ENCODE results near the gene TBCC.
A peak's percentile ranks its signal among the peaks of the same experiment; 100 is the strongest.
"Not testable (repeated sequence)": the region's sequence is repeated elsewhere in the genome, so short reads cannot be mapped to it uniquely, and the experiment has no call there.

TBCC gene

GRCh38 chr6:42769836-42770235 lies 23.9 kb upstream of the TBCC start:
- no peak for DNase-seq

- DNase-seq, result no peak
These were observed 23.1 kb upstream of the TBCC start for GRCh38 chr6:42769051-42769450.

GRCh38 chr6:42766163-42766670 lies 20.3 kb upstream of the TBCC start:
- no peak for DNase-seq

- DNase-seq, result no peak
These were observed 19.2 kb upstream of the TBCC start for GRCh38 chr6:42764911-42765648.

- no peak for DNase-seq
These were observed 17.0 kb upstream of the TBCC start for GRCh38 chr6:42762950-42763349.

DNA sequence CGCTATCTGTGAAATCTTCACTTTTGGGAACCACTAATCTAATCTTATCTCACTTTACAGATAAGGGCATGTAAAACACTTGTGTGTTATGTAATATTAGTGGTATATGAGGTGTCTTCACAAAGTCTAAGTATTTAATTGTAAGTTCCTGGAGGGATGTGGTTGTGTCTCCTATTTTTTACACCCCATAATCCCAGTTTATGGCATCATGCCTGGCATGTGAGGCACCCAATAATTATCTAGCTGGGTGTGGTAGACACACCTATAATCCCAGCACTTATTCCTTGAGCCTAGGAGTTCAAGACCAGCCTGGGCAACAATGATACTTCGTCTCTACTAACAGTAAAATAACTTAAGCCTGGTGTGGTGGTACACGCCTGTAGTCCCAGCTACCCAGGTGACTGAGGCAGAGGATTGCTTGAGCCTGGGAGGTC lies 16.5 kb upstream of the TBCC start:
- DNase-seq, result no peak

- no peak for DNase-seq
These were observed 15.6 kb upstream of the TBCC start for GRCh38 chr6:42761287-42762067.

- DNase-seq, result no peak
These were observed 13.0 kb upstream of the TBCC start for GRCh38 chr6:42758756-42759430.

DNA sequence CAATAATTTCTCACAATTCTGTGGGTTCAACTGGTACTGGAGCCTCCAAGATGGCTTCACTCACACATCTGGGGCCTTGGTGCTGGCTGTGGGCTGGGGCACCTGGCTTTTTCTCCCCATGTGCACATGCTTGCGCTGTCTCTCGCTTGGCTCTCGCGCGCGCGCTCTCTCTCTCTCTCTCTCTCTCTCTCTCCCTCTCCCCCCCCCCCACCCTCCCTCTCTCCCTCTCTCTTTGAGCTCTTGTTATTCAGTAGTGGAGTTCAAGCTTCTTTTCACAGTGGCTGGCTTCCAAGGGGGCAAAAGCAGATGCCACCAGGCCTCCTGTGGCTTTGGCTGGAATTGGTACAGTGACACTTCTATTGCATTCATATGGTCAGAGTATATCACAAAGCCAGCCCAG lies 10.8 kb upstream of the TBCC start:
- DNase-seq, result no peak

GRCh38 chr6:42754759-42755158 lies 8.9 kb upstream of the TBCC start:
- no peak for DNase-seq

- no peak for DNase-seq
These were observed 5.2 kb upstream of the TBCC start for GRCh38 chr6:42751055-42751454.

- no peak for DNase-seq
These were observed 2.4 kb upstream of the TBCC start for GRCh38 chr6:42748203-42748898.

DNA sequence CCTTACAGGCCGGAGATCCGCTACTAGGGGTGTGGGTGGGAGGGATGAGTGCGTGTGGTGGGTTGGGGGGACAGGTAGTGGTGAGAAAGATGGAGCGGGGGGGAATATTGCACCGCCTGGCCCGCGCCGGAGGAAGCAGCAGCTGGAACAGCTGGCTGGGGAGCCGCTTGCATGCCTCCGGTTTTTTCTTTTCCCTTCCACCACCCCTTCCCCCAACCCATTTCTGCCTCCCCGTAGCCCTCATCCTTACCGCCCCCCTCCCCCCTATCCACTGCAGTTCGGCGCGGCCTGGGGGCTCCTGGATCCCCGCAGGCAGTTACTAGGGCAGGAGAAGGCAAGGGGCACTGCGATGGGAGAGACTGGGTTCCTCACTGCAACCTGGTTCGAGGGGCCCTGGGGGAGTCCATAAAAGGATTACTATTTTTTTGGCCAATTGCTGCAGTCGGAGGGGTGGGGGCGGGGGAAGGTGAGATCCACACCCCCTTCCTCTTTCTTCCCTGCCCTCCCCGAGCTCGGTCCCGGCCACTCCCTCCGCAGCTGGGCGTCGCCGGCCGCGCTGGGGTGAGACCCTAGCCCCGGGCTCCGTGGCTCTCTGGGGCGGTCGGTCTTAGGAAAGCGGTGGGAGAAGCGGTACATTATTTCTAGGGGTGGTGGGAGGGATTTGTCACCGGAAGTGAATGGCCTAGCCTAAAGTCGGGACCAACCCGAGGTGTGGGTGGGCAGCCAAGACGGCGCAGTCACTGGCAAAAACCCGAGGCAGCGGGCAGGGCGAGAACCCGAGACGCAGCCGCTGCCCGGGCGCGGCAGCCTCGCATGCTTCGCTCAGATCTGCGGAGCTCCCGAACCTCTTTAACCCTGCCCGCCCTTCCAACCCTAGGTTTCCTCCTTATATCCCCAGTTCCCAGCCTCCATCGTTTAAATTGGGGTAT lies 824 bp upstream of the TBCC start:
- peak; percentile 98 for DNase-seq

GRCh38 chr6:42745083-42745639 lies 742 bp downstream of the TBCC start:
- DNase-seq, result peak; percentile 69

DNA sequence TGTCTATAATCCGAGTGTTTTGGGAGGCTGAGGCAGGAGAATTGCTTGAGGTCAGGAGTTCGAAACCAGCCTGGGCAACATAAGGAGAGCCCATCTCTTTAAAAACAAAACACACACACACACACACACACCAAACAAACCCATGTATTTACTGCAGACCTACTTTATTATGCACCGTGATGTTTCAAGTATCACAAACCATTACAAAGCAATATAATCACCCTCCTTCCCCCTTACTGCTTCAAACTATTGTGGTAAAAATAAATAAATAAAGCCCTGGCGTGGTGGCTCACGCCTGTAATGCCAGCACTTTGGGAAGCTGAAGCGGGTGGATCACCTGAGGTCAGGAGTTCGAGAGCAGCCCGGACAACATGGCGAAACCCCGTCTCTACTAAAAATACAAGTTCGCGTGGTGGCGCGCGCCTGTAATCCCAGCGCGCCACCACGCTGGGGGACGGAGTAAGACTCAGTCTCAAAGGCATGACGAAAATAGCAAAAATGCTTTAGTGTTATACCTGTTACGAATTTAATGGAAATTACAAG lies 1.5 kb downstream of the TBCC start:
- DNase-seq, result no peak

DNA sequence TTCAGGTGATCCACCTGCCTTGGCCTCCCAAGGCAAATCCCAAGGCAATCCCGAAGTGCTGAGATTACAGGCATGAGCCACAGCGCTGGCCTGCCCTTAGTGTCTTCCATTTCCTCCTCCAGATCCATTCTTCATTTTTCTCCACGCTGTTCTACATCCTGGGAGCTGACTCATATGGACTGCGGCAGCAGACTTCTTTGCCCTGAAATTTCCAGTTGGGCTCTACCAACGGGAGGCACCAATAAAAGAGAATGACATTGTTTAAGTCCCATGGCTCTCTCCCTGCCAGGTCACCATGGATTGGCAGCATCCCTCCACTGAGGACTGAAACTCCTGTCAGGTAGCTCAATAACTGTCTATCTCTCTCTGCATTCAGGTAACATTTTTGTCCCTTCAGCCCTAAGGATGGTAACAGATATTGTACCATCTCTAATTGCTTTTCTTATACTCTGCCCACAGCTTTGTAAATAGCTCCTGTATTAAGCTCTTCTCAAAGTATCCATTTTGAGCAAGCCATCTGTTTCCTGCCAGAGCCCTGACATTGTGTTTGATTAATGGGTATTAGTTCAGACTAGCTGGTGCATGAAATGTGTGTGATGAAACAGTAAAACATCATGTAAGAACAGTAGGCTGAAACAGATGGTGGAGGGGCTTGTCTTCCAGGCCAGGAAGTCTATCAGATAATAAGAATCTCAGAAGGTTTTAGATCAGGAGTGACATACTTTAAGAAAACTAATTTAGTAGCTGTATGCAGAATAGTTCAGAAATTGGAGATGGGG lies 3.6 kb downstream of the TBCC start:
- no peak for DNase-seq

DNA sequence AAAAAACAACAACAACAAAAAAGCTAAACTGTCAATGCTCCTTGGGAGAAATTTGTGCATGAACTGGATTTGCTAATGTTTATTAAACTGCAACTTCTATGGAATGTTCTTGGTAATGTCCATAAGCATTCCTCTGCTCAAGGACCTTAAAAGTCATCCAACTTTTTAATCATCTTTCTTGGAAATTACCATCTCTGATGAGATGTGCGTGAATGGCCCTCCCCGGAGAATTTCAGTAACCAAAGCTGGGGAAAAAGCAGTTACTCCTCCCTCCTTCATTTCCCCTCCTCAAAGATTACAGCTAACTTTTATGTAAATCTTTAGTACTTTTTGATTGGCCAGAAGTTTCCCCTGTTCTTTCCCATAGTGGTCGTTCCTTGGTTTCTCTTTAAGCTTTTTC lies 5.2 kb downstream of the TBCC start:
- no peak for DNase-seq

DNA sequence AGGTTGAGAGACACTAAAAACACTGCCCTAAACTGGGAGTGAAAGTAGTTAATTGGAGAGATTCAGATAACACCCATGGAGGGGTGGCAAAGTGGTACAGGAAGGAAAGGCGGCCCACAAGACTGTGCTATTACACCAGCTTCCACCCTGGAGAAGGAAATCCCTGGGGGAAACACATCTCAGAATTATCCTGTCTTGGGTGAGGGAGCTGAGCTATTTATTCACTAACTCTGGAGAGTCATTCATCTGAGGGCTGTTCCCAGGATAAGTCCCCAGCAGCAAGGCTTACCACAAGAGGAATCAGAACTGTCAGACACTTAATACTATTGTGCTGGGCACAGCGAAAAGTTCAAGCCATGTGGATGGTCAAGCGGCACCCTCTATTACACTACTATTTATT lies 9.9 kb downstream of the TBCC start:
- no peak for DNase-seq

- not testable (repeated sequence) for DNase-seq
These were observed 11.9 kb downstream of the TBCC start for GRCh38 chr6:42733867-42734481.

GRCh38 chr6:42729731-42730130 lies 16.2 kb downstream of the TBCC start:
- no peak for DNase-seq
